Embryonic facial prominence (tissue), 1 donor: ENCODE data around the gene PREX1.

ENCODE experiments used
- DNase-seq: peaks from one replicate; pipeline ENCODE4 v3.0.0-alpha.2; 2016; ENCODE audit errors: extremely low spot score

The PREX1 gene

GRCh38 chr20:48750941-48751635 is 76.7 kb downstream of the PREX1 start:
- DNase-seq = no peak

GRCh38 chr20:48750376-48750775 is 77.4 kb downstream of the PREX1 start:
- DNase-seq = no peak

- no peak for DNase-seq
Measured at GRCh38 chr20:48749437-48749836, 78.4 kb downstream of the PREX1 start.

- no peak for DNase-seq
Measured at GRCh38 chr20:48748556-48748955, 79.2 kb downstream of the PREX1 start.

GRCh38 chr20:48747840-48748414 is 79.9 kb downstream of the PREX1 start:
- DNase-seq = no peak

GRCh38 chr20:48745330-48745729 is 82.5 kb downstream of the PREX1 start:
- DNase-seq = no peak

GRCh38 chr20:48744515-48744914 is 83.3 kb downstream of the PREX1 start:
- DNase-seq = no peak

- no peak for DNase-seq
Measured at GRCh38 chr20:48743807-48744206, 84.0 kb downstream of the PREX1 start.

- DNase-seq = no peak
Measured at GRCh38 chr20:48742912-48743680, 84.7 kb downstream of the PREX1 start.

- DNase-seq = no peak
Measured at GRCh38 chr20:48742233-48742632, 85.6 kb downstream of the PREX1 start.

- DNase-seq = no peak
Measured at GRCh38 chr20:48741669-48742068, 86.1 kb downstream of the PREX1 start.

GRCh38 chr20:48740712-48741111 is 87.1 kb downstream of the PREX1 start:
- DNase-seq = no peak

GRCh38 chr20:48740292-48740649 is 87.5 kb downstream of the PREX1 start:
- no peak for DNase-seq

GRCh38 chr20:48739395-48740291 is 88.2 kb downstream of the PREX1 start:
- no peak for DNase-seq

- no peak for DNase-seq
Measured at GRCh38 chr20:48738399-48739304, 89.1 kb downstream of the PREX1 start.

GRCh38 chr20:48738094-48738398 is 89.8 kb downstream of the PREX1 start:
- no peak for DNase-seq

GRCh38 chr20:48737434-48738093 is 90.2 kb downstream of the PREX1 start:
- DNase-seq = no peak

- no peak for DNase-seq
Measured at GRCh38 chr20:48736636-48737035, 91.2 kb downstream of the PREX1 start.

GRCh38 chr20:48736231-48736630 is 91.6 kb downstream of the PREX1 start:
- DNase-seq = no peak

- DNase-seq = no peak
Measured at GRCh38 chr20:48735112-48735511, 92.7 kb downstream of the PREX1 start.
